PC-9 (cell line): ENCODE measurements around the gene PIP. TPM values are rescaled to one million over a fixed set of nuclear protein-coding genes. Genes with fewer than 3 reads are reported as not detected.
"Not testable (repeated sequence)": the region's sequence is repeated elsewhere in the genome, so short reads cannot be mapped to it uniquely, and the experiment has no call there.

Experiments
- BruUV-seq: library from RNA; stranded (reverse); fragments of 400-500 nt; replicated peaks from 2 replicates; lab custom pipeline; 2021; lab: Mats Ljungman, UMichigan
- CTCF ChIA-PET: fragments of 300-600 bp; sonication (Branson Sonifier 250); formaldehyde crosslinking; loops from one replicate; lab custom pipeline; 2022; ENCODE audit warnings: antibody characterized with exemption; lab: Charles Lee
- POLR2A ChIA-PET: fragments of 300-600 bp; sonication (Branson Sonifier 250); formaldehyde crosslinking; loops from one replicate; lab custom pipeline; 2022; ENCODE audit warnings: antibody characterized with exemption; ENCODE audit not compliant: unreplicated experiment; lab: Charles Lee
- DNase-seq, 2 experiments: peaks; one replicate each; pipeline versions ENCODE4 v3.0.0 to v3.0.0-alpha.2; 2015 to 2022; ENCODE audit warnings: mixed read lengths in 1 of 2
- H2AFZ ChIP-seq: fragments of 200-600 bp; sonication (generic); 2 replicates; pipeline ENCODE4 v1.8.1; 2017; ENCODE audit warnings: antibody characterized with exemption
- H3F3A ChIP-seq: fragments of 200-600 bp; sonication (generic); 2 replicates; pipeline ENCODE4 v1.8.1; 2017; ENCODE audit warnings: antibody characterized with exemption, mild to moderate bottlenecking, low read depth; ENCODE audit not compliant: insufficient read depth
- H3K27ac ChIP-seq: fragments of 200-600 bp; sonication (generic); 2 replicates; pipeline ENCODE4 v1.6.1; 2016; ENCODE audit warnings: mixed run types
- H3K27me3 ChIP-seq: fragments of 200-600 bp; sonication (generic); 2 replicates; pipeline ENCODE4 v1.6.1; 2016; ENCODE audit warnings: low read depth, mixed run types; ENCODE audit not compliant: insufficient read depth
- H3K36me3 ChIP-seq: fragments of 200-600 bp; sonication (generic); 2 replicates; pipeline ENCODE4 v1.6.1; 2016; ENCODE audit warnings: low read depth, mixed run types
- H3K4me1 ChIP-seq: fragments of 200-600 bp; sonication (generic); replicated peaks from 2 replicates; pipeline ENCODE4 v1.6.1; 2016; ENCODE audit warnings: mixed run types; ENCODE audit not compliant: insufficient read depth
- H3K4me2 ChIP-seq: fragments of 200-600 bp; sonication (generic); 2 replicates; pipeline ENCODE4 v1.6.1; 2017; ENCODE audit warnings: mixed run types
- H3K4me3 ChIP-seq: fragments of 200-600 bp; sonication (generic); 2 replicates; pipeline ENCODE4 v1.6.1; 2016; ENCODE audit warnings: mixed run types
- H3K79me2 ChIP-seq: fragments of 200-600 bp; sonication (generic); 2 replicates; pipeline ENCODE4 v1.6.1; 2017; ENCODE audit warnings: low read depth, mixed run types
- H3K9me2 ChIP-seq: fragments of 200-600 bp; sonication (generic); 2 replicates; pipeline ENCODE4 v1.8.1; 2017; ENCODE audit warnings: mild to moderate bottlenecking; ENCODE audit not compliant: insufficient read depth
- H3K9me3 ChIP-seq: fragments of 200-600 bp; sonication (generic); 2 replicates; pipeline ENCODE4 v1.8.1; 2016; ENCODE audit warnings: low read depth; ENCODE audit not compliant: insufficient read depth
- H4K20me1 ChIP-seq: fragments of 200-600 bp; sonication (generic); 2 replicates; pipeline ENCODE4 v1.8.1; 2017; ENCODE audit not compliant: insufficient read depth
- CTCF ChIP-seq: fragments of 200-600 bp; sonication (generic); conservative IDR thresholded peaks from 2 replicates; pipeline ENCODE4 v1.6.1; 2017; ENCODE audit warnings: mixed run types, antibody characterized with exemption, mild to moderate bottlenecking, moderate library complexity
- EZH2 ChIP-seq: fragments of 200-600 bp; sonication (generic); IDR thresholded peaks from 2 replicates; pipeline ENCODE4 v1.8.0; 2017; ENCODE audit warnings: antibody characterized with exemption, low read depth
- intact Hi-C: fragments of 100-400 bp; cut with micrococcal nuclease; formaldehyde crosslinking; loops from one replicate; pipeline ENCODE4 v1.10.0; 2022; ENCODE audit not compliant: unreplicated experiment
- total RNA-seq: library from RNA; stranded (reverse); gene quantifications from 2 replicates; pipeline ENCODE4 v1.2.3, GENCODE V29; 2021

Gene PIP
- total RNA-seq, 1 experiment from 2014 or later, result not detected

GRCh38 chr7:143148651-143149050 is 16.8 kb downstream of the PIP start:
- no peak for DNase-seq
- BruUV-seq, result no TSS peak
- Histone ChIP-seq H3K27ac (no peak overlapping the region), H3F3A (no peaks in the 10 kb centered on the region), H3K79me2 (no peaks in the 10 kb centered on the region), H3K4me2 (no peak overlapping the region), H3K9me2 (no peaks in the 10 kb centered on the region), H4K20me1 (no peaks in the 10 kb centered on the region), H2AFZ (no peak overlapping the region), H3K27me3 (no peaks in the 10 kb centered on the region), H3K9me3 (no peaks in the 10 kb centered on the region), H3K4me3 (no peak overlapping the region), H3K36me3 (no peaks in the 10 kb centered on the region), H3K4me1 (no peaks in the 10 kb centered on the region)
- POLR2A ChIA-PET, result no interaction called here
- intact Hi-C loops, result no loop called here
- TF ChIP-seq CTCF (no peak), EZH2 (no peak)
- CTCF ChIA-PET, result no interaction called here

GRCh38 chr7:143150696-143151095 is 18.8 kb downstream of the PIP start:
- H3K4me2 ChIP-seq, H3F3A ChIP-seq, POLR2A ChIA-PET, H3K9me3 ChIP-seq, H4K20me1 ChIP-seq, H3K27me3 ChIP-seq, BruUV-seq, CTCF ChIA-PET, DNase-seq, intact Hi-C loops, H3K79me2 ChIP-seq, H3K4me1 ChIP-seq, H3K4me3 ChIP-seq, H3K27ac ChIP-seq, H2AFZ ChIP-seq, H3K36me3 ChIP-seq, H3K9me2 ChIP-seq: not testable (repeated sequence)

- H3K9me2 ChIP-seq, H3K36me3 ChIP-seq, H3F3A ChIP-seq, H3K4me2 ChIP-seq, H3K4me3 ChIP-seq, H4K20me1 ChIP-seq, H3K27ac ChIP-seq, POLR2A ChIA-PET, H3K79me2 ChIP-seq, intact Hi-C loops, BruUV-seq, H3K27me3 ChIP-seq, H3K4me1 ChIP-seq, DNase-seq, H2AFZ ChIP-seq, H3K9me3 ChIP-seq, CTCF ChIA-PET: not testable (repeated sequence)
Measured at GRCh38 chr7:143158617-143159016, 26.7 kb downstream of the PIP start.

DNA sequence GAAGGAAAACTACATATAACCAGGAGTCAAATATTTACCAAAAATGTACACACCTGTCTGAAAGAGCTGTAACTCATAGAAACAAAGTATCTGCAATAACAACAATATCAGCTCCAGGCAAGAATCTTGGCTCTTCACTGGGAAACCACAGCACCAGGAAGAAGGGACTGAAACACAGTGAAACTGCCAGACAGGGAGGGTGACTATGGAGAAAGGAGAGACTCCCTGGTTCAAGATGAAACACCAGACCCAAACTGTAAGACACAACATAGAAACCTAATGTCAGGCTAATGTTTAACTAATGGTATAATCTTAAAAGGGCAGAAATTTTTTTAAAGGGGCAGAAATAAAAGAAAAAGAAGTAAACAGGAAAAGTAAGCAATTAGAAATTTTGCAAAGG is 39.8 kb downstream of the PIP start:
- no TSS peak for BruUV-seq
- H3K27ac ChIP-seq, result peak overlapping the region; percentile 42
- H2AFZ ChIP-seq, result no peak overlapping the region
- H3K79me2 ChIP-seq, result no peaks in the 10 kb centered on the region
- peaks cover 16% of the 10 kb centered on the region for H3K4me1 ChIP-seq
- DNase-seq, result peak; percentile 44 to 47
- ChIA-PET CTCF (no interaction called here), POLR2A (no interaction called here)
- H3K36me3 ChIP-seq, result no peaks in the 10 kb centered on the region
- TF ChIP-seq CTCF, result no peak
- no peak for TF ChIP-seq EZH2
- no peaks in the 10 kb centered on the region; the same call in 1 of the 2 replicates for H3K9me2 ChIP-seq
- H3K4me2 ChIP-seq, result peak overlapping the region; percentile 60
- no peak overlapping the region for H3K4me3 ChIP-seq
- intact Hi-C loops, result loop anchor here (5.0 kb wide), 1 partner anchor 46 kb away; no protein-coding TSS in a partner anchor
- H4K20me1 ChIP-seq, result no peaks in the 10 kb centered on the region
- H3K9me3 ChIP-seq, result no peaks in the 10 kb centered on the region
- no peaks in the 10 kb centered on the region for H3F3A ChIP-seq
- no peaks in the 10 kb centered on the region for H3K27me3 ChIP-seq
